ENCODE measurements around the gene FBLN7.
"Not testable (repeated sequence)": the region's sequence is repeated elsewhere in the genome, so short reads cannot be mapped to it uniquely, and the experiment has no call there.

The FBLN7 gene

DNA sequence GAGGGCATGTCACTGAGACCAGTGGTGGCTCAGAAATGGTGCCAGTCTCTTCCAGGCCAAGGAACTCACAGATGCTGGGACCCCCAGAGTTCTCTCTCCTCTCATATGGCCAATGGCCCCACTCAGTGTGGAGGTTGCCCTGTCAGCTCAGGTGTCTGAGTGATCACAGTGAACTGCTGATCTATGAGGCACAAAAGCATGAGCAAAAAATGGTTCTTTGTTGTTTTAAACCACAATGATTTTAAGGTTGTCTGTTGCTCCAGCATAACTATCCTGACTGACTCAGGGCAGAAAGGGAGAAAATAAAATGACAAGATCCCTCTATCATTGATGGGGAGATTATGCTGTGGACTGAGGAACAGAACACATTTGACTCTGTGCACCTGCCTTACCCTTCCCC lies 57.8 kb downstream of the FBLN7 start:
- H3K27me3 Mint-ChIP-seq (ENCODE audit: low read depth, poor library complexity), result peaks cover 8% of the 10 kb centered on the region
- TF ChIP-seq, protein P1, sequence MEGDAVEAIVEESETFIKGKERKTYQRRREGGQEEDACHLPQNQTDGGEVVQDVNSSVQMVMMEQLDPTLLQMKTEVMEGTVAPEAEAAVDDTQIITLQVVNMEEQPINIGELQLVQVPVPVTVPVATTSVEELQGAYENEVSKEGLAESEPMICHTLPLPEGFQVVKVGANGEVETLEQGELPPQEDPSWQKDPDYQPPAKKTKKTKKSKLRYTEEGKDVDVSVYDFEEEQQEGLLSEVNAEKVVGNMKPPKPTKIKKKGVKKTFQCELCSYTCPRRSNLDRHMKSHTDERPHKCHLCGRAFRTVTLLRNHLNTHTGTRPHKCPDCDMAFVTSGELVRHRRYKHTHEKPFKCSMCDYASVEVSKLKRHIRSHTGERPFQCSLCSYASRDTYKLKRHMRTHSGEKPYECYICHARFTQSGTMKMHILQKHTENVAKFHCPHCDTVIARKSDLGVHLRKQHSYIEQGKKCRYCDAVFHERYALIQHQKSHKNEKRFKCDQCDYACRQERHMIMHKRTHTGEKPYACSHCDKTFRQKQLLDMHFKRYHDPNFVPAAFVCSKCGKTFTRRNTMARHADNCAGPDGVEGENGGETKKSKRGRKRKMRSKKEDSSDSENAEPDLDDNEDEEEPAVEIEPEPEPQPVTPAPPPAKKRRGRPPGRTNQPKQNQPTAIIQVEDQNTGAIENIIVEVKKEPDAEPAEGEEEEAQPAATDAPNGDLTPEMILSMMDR (IDR thresholded peaks at IDR 0.05), result no peak
- H3K36me3 Mint-ChIP-seq (ENCODE audit: low read depth), result peaks cover 26% of the 10 kb centered on the region
- H3K9me3 Mint-ChIP-seq, result peaks cover 12% of the 10 kb centered on the region
- no peak overlapping the region for H3K27ac Mint-ChIP-seq
- peaks cover 5% of the 10 kb centered on the region for H3K4me1 Mint-ChIP-seq
- no peak overlapping the region for H3K4me3 Mint-ChIP-seq
- no peak for DNase-seq

DNA sequence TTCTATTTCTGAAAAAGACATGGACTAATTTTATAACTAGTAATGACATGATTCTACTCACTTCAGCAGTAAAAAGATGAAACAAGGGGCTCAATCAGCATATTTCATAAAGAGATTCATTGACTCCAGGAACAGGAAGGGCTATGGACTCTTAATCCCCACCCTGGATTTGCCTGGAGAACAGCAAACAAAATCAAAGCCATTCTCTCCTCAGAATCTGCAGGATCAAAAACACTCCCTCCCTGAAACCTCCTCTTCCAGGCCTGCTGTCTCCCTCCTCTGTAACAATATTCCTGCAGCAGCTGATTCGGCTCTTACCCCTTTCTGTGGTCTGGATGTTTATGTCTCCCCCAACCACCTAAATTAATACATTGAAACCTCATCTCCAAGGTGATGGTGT lies 59.7 kb downstream of the FBLN7 start:
- no peak for DNase-seq
- Mint-ChIP-seq H3K27ac (peak overlapping the region; percentile 13), H3K4me3 (no peak overlapping the region), H3K9me3 (peaks cover 12% of the 10 kb centered on the region), H3K27me3 (ENCODE audit: low read depth, poor library complexity) (peaks cover 8% of the 10 kb centered on the region), H3K4me1 (peaks cover 5% of the 10 kb centered on the region), H3K36me3 (ENCODE audit: low read depth) (peaks cover 23% of the 10 kb centered on the region)
- TF ChIP-seq, protein P1 (IDR thresholded peaks at IDR 0.05), result no peak

DNA sequence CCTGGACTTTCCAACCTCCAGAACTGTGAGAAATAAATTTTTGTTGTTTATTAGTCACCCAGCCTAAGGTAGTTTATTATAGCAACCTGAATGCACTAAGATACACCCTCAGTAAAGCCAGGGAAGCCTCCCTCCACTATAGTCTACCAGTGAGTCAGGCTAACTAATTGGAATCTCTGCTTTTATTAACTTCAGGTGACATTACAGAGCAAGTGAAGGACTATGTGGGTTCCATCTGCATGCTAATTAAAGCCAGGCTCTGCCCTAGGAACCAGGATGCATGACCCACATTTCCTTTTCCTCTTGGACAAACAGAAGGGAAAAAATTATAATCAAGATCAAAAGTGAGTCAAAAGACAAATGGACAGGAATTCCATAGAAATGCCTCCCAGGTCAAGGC lies 60.6 kb downstream of the FBLN7 start:
- no peak for DNase-seq
- TF ChIP-seq, protein P1 (IDR thresholded peaks at IDR 0.05), result no peak
- Mint-ChIP-seq H3K4me3 (no peak overlapping the region), H3K27ac (no peak overlapping the region), H3K4me1 (peaks cover under 1% of the 10 kb centered on the region), H3K27me3 (ENCODE audit: low read depth, poor library complexity) (peaks cover 8% of the 10 kb centered on the region), H3K36me3 (ENCODE audit: low read depth) (peaks cover 31% of the 10 kb centered on the region), H3K9me3 (peaks cover 21% of the 10 kb centered on the region)

DNA sequence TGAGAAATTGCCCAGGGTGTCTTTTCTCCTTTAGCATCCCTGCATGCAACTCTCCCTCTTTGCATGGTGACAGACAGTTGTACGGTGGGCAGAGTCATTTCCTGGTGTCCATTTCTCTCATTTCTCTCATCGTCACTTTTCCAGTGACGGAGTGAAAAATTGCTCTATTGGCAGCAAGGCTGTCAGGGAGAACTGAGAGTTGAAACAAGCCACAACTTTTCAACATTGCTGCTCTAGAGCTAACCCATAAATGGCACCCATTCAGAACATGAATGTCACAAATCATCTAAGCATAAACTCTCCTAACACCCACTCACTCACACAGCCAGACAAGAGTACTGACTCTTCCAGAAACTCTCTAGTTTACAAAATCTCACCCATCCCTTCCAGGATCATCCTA lies 61.0 kb downstream of the FBLN7 start:
- no peak for DNase-seq
- peaks cover 8% of the 10 kb centered on the region for H3K27me3 Mint-ChIP-seq (ENCODE audit: low read depth, poor library complexity)
- TF ChIP-seq, protein P1 (IDR thresholded peaks at IDR 0.05), result no peak
- no peak overlapping the region for H3K4me3 Mint-ChIP-seq
- H3K9me3 Mint-ChIP-seq, result peaks cover 25% of the 10 kb centered on the region
- no peak overlapping the region for H3K27ac Mint-ChIP-seq
- H3K4me1 Mint-ChIP-seq, result no peaks in the 10 kb centered on the region
- H3K36me3 Mint-ChIP-seq (ENCODE audit: low read depth), result peaks cover 33% of the 10 kb centered on the region

DNA sequence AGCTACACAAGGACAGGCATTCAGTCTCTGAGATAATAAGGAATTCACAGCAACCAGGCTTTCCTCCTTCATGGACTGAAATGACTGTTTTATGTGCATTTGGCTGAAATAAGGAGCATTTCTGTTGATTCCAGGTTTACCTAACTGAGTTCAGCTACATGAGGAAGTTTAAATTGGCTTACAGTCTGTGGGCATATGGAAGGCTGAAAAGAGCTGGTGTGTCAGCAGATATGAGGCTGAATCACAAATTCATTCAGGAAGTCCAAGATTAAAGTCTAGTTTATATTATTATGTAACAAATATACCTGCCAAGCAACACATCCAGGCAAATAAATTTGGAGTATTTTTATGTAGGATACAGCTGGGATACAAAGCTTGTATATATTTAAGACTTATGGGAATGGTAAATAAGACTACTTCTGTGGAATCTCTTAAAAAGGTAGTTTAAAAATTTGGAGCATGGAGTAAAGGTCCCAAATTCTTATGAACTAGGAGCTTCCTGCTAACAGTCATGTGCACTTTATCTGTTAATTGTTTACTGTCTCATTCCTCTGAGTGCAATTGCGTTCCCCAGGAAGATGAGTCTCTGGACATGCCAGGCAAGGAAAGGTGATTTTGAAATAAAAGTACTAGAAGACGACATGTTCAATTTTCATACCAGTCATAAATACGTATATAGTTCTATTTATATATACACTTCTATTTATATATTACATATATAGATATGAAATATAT lies 63.7 kb downstream of the FBLN7 start:
- no peak for DNase-seq
- Mint-ChIP-seq H3K27me3 (ENCODE audit: low read depth, poor library complexity) (peaks cover 12% of the 10 kb centered on the region), H3K4me1 (no peaks in the 10 kb centered on the region), H3K36me3 (ENCODE audit: low read depth) (peaks cover 38% of the 10 kb centered on the region), H3K27ac (no peak overlapping the region), H3K4me3 (no peak overlapping the region), H3K9me3 (peaks cover 51% of the 10 kb centered on the region)
- TF ChIP-seq, protein P1 (IDR thresholded peaks at IDR 0.05), result no peak

DNA sequence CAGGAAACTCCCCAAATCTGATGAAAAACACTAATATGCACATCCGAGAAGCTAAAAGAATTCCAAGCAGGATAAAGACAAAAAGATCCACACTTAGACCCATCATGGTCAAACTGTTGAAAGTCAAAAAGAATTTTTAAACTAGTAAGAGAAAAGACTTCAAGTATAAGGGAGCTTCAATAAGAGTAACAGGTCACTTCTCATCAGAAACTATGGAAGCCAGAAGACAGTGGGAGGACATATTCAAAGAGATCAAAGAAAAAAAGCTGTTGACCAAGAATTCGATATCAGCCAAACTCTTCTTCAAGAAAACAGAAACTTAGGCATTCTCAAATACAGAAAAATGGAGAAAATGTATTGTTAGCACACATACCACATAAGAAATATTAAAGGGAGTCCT lies 66.2 kb downstream of the FBLN7 start:
- Mint-ChIP-seq H3K27me3 (ENCODE audit: low read depth, poor library complexity) (peaks cover 8% of the 10 kb centered on the region), H3K4me1 (no peaks in the 10 kb centered on the region), H3K4me3 (no peak overlapping the region), H3K36me3 (ENCODE audit: low read depth) (peaks cover 50% of the 10 kb centered on the region), H3K9me3 (peaks cover 60% of the 10 kb centered on the region), H3K27ac (no peak overlapping the region)
- no peak for DNase-seq
- TF ChIP-seq, protein P1 (IDR thresholded peaks at IDR 0.05), result no peak

DNA sequence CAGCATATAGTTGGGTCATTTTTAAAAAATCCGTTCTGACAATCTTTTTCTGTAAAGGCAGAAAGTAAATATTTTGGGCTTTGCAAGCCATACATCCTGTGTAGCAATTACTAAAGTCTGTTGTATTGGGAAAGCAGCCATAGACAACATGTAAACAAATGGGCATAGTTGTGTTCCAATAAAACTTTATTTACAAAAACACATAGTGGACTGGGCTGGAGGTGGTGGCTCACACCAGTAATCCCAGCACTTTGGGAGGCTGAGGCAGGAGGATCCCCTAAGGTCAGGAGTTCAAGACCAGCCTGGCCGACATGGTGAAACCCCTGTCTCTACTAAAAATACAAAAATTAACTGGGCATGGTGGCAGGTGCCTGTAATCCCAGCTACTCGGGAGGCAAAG lies 69.7 kb downstream of the FBLN7 start:
- peaks cover 52% of the 10 kb centered on the region for H3K9me3 Mint-ChIP-seq
- not testable (repeated sequence) for H3K4me3 Mint-ChIP-seq; H3K4me1 Mint-ChIP-seq; H3K27me3 Mint-ChIP-seq (ENCODE audit: low read depth, poor library complexity); H3K27ac Mint-ChIP-seq; DNase-seq
- H3K36me3 Mint-ChIP-seq (ENCODE audit: low read depth), result peaks cover 60% of the 10 kb centered on the region

All from nephron progenitor cell (in vitro differentiated cells).